ENCODE results near the gene RAD9A. TPM values are rescaled to one million over a fixed set of nuclear protein-coding genes. Genes with fewer than 3 reads are reported as not detected.

The RAD9A gene
- total and polyA plus RNA-seq, 9 of the 15 experiments (the other 6 are each of a cell fraction or from before 2014, with no cell fraction given) = 1.4 to 41.2 (median 16.1) TPM

GRCh38 chr11:67347964-67348749 lies 43.6 kb upstream of the RAD9A start (continued):
- TF ChIP-seq CHD7 (IDR thresholded peaks at IDR 0.05; ENCODE audit: low read depth, low read length) (no peak), KLF6 (CRISPR knock-in tag; IDR thresholded peaks at IDR 0.05; ENCODE audit: borderline replicate concordance) (peak; percentile 86; the same call in 1 of the 2 replicates), PHTF2 (CRISPR knock-in tag; IDR thresholded peaks at IDR 0.05) (no peak), NFE2 (IDR thresholded peaks at IDR 0.05; ENCODE audit: low read depth) (peak; percentile 31; the same call in 1 of the 2 replicates), PKNOX1 (IDR thresholded peaks at IDR 0.05) (peak; percentile 39), ZBTB11 (CRISPR knock-in tag; IDR thresholded peaks at IDR 0.05) (peak in 1 of 3 experiments; percentile 86; a peak in 2 of 6 replicates), ERF (CRISPR knock-in tag; IDR thresholded peaks at IDR 0.05) (peak; percentile 73; the same call in 1 of the 2 replicates), ZNF780A (CRISPR knock-in tag; IDR thresholded peaks at IDR 0.05) (no peak), BDP1 (IDR thresholded peaks at IDR 0.05; ENCODE audit: insufficient read depth, insufficient read length) (no peak), MTA1 (IDR thresholded peaks at IDR 0.05; ENCODE audit: borderline replicate concordance) (peak; percentile 86)
